ENCODE measurements around the gene ADCYAP1R1.

Gene ADCYAP1R1

DNA sequence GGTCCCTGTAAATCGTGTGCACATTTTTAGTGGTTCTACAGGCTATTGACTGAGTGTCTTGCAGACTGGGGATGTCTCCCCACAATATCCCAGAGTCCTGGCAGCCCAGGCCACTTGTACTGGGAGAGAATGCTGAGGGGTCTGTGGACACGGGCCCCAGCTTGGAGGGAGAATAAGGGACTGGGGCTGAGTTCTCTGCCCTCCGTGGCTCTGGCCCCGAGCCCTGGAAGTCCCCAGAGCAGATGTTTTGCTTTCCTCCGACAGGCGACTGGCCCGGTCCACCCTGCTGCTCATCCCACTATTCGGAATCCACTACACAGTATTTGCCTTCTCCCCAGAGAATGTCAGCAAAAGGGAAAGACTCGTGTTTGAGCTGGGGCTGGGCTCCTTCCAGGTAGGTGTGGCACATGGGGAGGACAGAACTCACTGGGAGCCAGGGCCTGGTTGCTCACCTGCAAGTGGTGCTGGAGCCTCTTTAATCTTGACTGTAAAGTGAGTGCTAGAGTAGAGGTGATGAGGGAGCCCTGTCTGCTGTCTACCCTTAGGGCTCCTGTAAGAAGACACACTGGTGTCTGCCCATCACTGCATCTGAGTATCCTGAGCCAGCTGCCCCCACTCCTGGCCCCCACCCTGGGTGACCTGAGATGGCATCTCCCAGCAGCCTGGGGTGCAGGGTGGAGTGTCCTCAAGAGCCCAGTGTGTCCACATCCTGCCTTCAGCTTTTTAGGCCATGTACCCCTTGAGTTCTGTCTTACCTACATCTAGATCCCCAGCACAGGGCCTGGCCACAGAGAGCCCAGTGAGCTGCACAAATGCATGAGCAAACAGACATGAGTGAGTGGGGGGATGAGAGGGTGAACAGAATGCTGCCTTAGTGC is 51.1 kb downstream of the ADCYAP1R1 start:
- Histone ChIP-seq H3K9me3 (replicated peaks; ENCODE audit: low read length) (no peaks in the 10 kb centered on the region), H3K36me3 (ENCODE audit: insufficient read depth, low read length) (no peaks in the 10 kb centered on the region), H3K4me2 (ENCODE audit: low read length) (no peak overlapping the region), H3K27me3 (ENCODE audit: control insufficient read depth, insufficient read depth, low read length) (peaks cover 5% of the 10 kb centered on the region), H3K4me3 (ENCODE audit: low read length) (no peak overlapping the region), H3K9ac (ENCODE audit: low read depth, low read length) (no peak overlapping the region), H3K4me1 (ENCODE audit: control insufficient read depth, insufficient read depth, low read length) (no peaks in the 10 kb centered on the region)

DNA sequence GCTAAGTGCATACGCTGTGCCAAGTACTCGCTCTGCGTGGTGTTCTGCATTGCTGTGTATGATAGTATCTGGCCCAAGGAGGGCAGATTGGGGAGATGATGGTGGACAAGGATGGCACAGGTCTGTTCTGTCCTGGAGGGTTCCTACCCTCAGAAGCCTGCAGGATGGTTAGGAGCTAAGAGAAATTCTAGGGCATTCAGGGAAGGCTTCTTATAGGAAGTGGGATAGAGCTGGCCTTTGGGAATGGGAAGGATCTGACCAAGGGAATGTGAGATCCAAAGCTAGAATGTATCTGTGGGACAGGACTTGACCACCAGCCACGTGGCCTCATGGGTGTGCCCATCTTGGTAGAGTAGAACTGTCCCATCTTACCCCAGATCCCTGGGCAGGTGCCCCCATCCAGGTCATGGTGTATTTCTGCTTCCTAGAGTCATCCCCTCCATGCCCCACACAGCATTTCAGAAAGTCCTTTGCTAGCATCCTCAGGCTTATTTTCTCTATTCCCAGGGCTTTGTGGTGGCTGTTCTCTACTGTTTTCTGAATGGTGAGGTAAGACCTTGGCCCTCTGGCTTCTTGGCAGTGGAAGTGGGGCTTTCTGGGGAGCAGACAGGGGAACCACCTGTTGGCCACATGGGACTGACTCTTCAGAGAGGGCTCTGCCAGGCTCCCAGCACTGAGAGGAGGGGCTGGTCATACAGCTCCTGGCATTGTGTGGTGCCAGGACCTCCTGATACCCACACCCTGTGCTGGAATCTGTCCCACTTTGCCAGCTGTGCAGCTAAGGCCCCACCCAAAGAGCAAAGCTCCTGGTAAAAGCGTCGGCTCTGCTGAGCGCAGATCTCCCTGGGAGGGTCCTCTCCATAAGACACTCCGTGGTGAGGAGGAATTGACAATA is 52.5 kb downstream of the ADCYAP1R1 start:
- Histone ChIP-seq H3K36me3 (ENCODE audit: insufficient read depth, low read length) (no peaks in the 10 kb centered on the region), H3K9ac (ENCODE audit: low read depth, low read length) (no peak overlapping the region), H3K9me3 (replicated peaks; ENCODE audit: low read length) (no peaks in the 10 kb centered on the region), H3K4me2 (ENCODE audit: low read length) (no peak overlapping the region), H3K4me1 (ENCODE audit: control insufficient read depth, insufficient read depth, low read length) (no peaks in the 10 kb centered on the region), H3K27me3 (ENCODE audit: control insufficient read depth, insufficient read depth, low read length) (peaks cover 5% of the 10 kb centered on the region), H3K4me3 (ENCODE audit: low read length) (no peak overlapping the region)

DNA sequence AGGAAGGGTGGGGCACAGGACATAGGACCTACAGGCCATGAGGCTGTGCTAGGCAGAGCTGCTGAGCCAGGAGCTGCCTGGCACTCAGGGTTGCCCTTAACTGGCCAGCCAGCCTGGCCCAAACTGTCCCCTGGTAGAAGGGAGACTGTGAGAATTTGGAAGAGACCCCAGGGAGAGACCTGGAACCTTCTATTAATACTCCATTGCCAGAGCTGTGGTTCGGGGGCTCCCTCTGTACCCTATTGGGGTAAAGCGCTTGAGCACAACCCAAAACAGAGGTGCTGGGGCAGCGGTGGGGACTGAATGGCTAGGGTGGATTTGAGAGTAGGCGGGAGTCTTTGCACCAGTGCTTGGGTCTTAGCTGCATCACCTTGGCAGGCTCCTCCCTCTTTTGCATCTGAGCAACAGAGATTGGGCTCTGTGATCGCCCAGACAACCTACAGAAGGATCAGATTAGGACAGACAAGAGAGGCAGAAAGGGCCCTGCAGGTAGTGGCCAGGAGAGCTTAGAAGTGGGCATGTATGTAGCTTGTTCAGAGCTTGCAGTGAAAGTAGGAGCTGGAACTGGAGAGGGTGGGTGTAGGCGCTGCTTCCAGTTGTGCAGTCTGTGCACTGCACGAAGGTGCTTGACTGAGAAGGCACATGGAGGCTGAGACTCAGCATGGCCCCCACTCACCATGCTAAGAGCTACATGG is 53.3 kb downstream of the ADCYAP1R1 start:
- Histone ChIP-seq H3K27me3 (ENCODE audit: control insufficient read depth, insufficient read depth, low read length) (peaks cover 5% of the 10 kb centered on the region), H3K4me2 (ENCODE audit: low read length) (no peak overlapping the region)

DNA sequence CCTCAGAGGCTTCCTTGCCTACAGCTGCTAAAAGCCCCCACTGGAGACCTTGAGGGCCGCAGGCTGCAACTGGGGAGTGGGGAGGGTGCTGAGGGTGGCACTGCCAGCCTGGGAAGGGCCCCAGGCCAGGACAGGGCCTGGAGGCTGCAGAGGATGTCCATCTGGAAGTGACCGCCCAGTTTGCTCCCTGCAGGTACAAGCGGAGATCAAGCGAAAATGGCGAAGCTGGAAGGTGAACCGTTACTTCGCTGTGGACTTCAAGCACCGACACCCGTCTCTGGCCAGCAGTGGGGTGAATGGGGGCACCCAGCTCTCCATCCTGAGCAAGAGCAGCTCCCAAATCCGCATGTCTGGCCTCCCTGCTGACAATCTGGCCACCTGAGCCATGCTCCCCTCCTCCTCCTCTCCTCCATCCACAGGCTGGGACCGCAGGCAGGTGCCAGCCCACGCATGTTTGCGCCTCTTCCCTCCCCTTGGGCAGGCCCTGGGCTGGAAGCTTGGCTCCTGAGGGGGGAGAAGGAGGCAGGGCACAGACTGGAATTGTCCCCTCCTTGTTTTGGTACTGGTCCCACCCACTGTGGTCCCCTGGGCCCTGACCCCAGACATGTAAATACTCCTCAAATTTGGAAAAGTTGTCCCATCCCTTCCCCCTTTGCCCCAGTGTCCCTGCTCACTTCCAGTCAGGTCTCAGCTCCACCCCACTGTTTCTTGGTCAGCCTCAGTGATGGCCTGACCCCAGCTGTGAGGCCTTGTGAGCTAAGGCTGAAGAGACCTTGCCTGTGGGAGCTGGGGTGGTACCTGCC is 54.4 kb downstream of the ADCYAP1R1 start:
- Histone ChIP-seq H3K36me3 (ENCODE audit: insufficient read depth, low read length) (no peaks in the 10 kb centered on the region), H3K4me3 (ENCODE audit: low read length) (no peak overlapping the region), H3K9ac (ENCODE audit: low read depth, low read length) (no peak overlapping the region), H3K9me3 (replicated peaks; ENCODE audit: low read length) (no peaks in the 10 kb centered on the region), H3K27me3 (ENCODE audit: control insufficient read depth, insufficient read depth, low read length) (peaks cover 5% of the 10 kb centered on the region), H3K4me2 (ENCODE audit: low read length) (no peak overlapping the region), H3K4me1 (ENCODE audit: control insufficient read depth, insufficient read depth, low read length) (no peaks in the 10 kb centered on the region)

More for the DNA sequence above, 53.3 kb downstream of the ADCYAP1R1 start:
- no peaks in the 10 kb centered on the region for H3K4me1 ChIP-seq (ENCODE audit: control insufficient read depth, insufficient read depth, low read length)
- no peak overlapping the region for H3K4me3 ChIP-seq (ENCODE audit: low read length)
- no peaks in the 10 kb centered on the region for H3K9me3 ChIP-seq (replicated peaks; ENCODE audit: low read length)
- H3K9ac ChIP-seq (ENCODE audit: low read depth, low read length): no peak overlapping the region
- no peaks in the 10 kb centered on the region for H3K36me3 ChIP-seq (ENCODE audit: insufficient read depth, low read length)

DNA sequence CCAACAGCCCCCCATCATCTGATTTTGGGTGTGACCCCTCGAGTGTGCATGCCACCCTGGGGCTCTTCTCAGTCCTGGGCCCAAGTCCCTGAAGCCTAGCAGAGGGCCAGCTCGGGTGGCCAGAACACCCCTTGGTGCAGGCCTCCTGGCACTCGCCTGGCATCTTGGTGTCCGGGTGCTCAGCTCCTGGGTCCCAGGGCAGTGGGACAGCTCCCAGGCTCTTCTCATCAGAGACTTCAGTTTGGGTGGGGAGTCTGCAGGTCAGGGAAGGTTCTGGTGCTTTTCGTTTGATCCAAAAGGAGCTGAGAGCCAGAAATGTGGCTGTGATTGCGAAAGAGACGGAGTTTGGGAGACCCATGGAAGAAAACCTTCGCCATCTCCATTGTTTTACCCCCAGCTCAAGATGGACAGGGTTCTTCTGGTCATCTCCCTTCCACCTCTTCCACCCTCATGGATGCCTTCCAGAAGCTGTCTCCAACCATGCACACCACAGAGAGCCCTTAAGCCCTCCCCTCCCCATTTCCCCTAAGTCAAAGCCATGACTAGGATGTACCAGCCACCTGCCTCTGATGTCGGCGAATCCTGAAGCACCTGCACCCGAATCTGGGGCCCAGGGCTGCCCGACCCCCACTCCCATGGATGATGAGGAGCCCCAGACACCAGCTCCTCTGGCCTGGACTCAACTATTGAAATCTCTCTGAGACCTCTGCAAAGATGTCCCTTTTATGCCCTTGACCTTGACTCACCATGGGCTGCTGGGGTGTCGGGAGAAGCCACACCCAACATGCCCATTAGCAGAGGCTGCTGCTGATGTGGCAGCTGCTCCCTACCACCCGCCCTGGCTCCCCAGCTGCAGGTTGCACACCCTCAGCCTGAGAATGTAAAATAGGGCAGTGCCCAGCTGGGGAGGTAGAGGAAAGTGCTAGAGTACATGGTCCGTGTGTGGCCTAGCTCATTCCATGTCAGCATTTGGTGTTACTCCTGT is 55.3 kb downstream of the ADCYAP1R1 start:
- H3K4me2 ChIP-seq (ENCODE audit: low read length): no peak overlapping the region
- peaks cover 5% of the 10 kb centered on the region for H3K27me3 ChIP-seq (ENCODE audit: control insufficient read depth, insufficient read depth, low read length)
- no peak overlapping the region for H3K4me3 ChIP-seq (ENCODE audit: low read length)
- H3K36me3 ChIP-seq (ENCODE audit: insufficient read depth, low read length): no peaks in the 10 kb centered on the region
- H3K9ac ChIP-seq (ENCODE audit: low read depth, low read length): no peak overlapping the region
- H3K9me3 ChIP-seq (replicated peaks; ENCODE audit: low read length): no peaks in the 10 kb centered on the region
- no peaks in the 10 kb centered on the region for H3K4me1 ChIP-seq (ENCODE audit: control insufficient read depth, insufficient read depth, low read length)

DNA sequence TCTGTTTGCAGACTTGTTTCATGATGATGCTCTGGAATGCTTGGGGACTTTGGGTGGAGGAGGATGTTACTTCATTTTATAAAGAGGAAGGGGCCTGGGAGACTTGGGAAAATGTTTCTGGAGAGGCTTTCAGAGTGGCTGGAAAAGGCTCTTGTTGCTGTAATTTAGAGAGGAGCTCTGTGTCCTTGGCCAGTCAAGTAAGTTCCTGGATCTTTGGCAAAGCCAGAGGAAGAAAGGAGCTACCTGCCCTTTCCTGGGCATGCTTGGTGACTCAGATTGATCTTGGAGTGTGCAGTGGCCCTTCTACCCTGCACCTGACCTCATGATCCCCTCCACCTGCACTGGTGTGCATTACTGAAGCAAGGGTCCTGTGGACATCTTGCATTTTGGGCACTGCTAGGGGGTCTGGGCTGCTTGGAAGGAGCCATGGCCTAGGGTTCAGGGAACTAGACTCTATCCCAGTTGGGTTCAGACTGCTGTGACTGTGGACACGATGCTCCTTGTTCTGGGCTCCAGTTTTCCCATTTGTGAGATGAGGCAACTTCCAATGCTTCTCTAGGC is 56.1 kb downstream of the ADCYAP1R1 start:
- Histone ChIP-seq H3K9me3 (replicated peaks; ENCODE audit: low read length) (no peaks in the 10 kb centered on the region), H3K4me2 (ENCODE audit: low read length) (no peak overlapping the region), H3K4me3 (ENCODE audit: low read length) (no peak overlapping the region), H3K27me3 (ENCODE audit: control insufficient read depth, insufficient read depth, low read length) (no peaks in the 10 kb centered on the region), H3K9ac (ENCODE audit: low read depth, low read length) (no peak overlapping the region), H3K36me3 (ENCODE audit: insufficient read depth, low read length) (no peaks in the 10 kb centered on the region), H3K4me1 (ENCODE audit: control insufficient read depth, insufficient read depth, low read length) (no peaks in the 10 kb centered on the region)

DNA sequence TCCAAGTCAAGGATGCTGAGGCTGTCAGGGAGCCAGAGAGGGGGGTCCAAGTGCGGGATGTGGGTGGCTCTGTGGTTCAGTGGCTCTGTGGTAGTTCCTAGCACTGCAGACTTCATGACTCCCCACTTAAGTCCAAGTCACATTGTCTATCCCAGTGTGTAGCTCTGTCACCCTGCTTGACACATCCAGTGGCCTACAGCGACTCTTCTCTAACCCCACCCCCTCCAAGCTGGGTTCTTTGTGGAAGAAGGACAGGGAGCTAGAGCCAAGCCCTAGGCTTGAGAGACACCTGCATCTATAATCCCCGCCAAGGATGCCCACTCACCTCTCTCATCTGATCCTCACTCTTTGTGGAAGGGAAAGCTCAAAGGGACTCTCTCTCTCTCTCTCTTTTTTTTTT is 57.6 kb downstream of the ADCYAP1R1 start:
- H3K36me3 ChIP-seq (ENCODE audit: insufficient read depth, low read length): no peaks in the 10 kb centered on the region
- no peak overlapping the region for H3K9ac ChIP-seq (ENCODE audit: low read depth, low read length)
- no peaks in the 10 kb centered on the region for H3K27me3 ChIP-seq (ENCODE audit: control insufficient read depth, insufficient read depth, low read length)
- H3K4me1 ChIP-seq (ENCODE audit: control insufficient read depth, insufficient read depth, low read length): no peaks in the 10 kb centered on the region
- no peak overlapping the region for H3K4me2 ChIP-seq (ENCODE audit: low read length)
- no peak overlapping the region for H3K4me3 ChIP-seq (ENCODE audit: low read length)
- H3K9me3 ChIP-seq (replicated peaks; ENCODE audit: low read length): no peaks in the 10 kb centered on the region

DNA sequence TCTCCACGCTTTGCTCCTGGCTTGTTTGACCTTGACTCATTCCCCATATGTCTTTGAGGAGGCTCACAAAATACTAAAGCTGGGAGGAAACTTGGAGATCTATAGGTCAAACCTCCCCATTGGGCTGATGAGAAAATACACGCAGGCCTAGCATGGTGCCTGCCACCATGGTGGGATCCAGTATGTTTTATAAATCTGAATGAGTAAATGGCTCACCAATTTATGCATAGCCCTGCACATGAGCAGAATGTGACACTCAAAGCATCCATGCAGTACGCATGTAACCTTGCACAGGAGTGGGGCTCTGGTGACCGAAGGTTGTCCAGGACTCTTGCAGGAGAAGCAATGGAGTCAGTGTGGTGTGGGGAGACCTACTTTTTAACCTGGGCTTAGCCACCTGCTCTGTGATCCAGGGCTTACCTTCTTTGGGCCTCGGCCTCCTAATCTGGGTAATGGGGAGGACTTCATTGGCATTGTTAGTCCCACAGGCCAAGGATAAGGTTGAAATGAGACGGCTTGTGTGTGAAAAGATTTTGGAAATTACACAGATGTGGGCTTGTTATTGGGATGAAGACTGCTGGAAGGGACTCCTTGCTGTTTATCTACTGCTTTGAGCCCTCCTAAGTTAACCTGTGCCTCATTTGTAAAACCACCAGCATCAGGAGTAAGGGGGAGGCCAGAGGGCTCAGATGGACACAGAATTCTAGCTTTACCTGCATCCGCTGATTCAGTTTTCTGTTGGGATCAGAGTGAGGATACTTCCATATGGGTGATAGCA is 58.4 kb downstream of the ADCYAP1R1 start:
- Histone ChIP-seq H3K4me3 (ENCODE audit: low read length) (no peak overlapping the region), H3K9me3 (replicated peaks; ENCODE audit: low read length) (no peaks in the 10 kb centered on the region), H3K4me2 (ENCODE audit: low read length) (no peak overlapping the region), H3K9ac (ENCODE audit: low read depth, low read length) (no peak overlapping the region), H3K36me3 (ENCODE audit: insufficient read depth, low read length) (no peaks in the 10 kb centered on the region), H3K27me3 (ENCODE audit: control insufficient read depth, insufficient read depth, low read length) (no peaks in the 10 kb centered on the region), H3K4me1 (ENCODE audit: control insufficient read depth, insufficient read depth, low read length) (no peaks in the 10 kb centered on the region)

DNA sequence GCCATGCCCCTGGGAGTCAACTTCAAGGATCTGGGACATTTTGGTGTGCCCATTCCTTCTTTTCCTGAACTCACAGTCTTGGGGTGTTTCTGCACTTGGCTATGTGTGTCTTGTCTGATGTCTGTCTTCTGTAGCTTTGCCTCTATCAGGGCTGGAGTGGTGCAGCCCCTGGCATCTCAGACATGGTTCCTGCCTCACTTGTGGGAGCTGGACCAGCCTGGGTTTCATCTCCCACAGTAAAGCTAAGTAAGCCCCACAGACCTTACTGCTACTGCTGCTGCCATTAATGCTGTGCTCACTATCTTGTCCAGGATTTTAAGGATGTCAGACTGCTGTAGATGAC is 59.0 kb downstream of the ADCYAP1R1 start:
- Histone ChIP-seq H3K4me3 (ENCODE audit: low read length) (no peak overlapping the region), H3K36me3 (ENCODE audit: insufficient read depth, low read length) (no peaks in the 10 kb centered on the region), H3K27me3 (ENCODE audit: control insufficient read depth, insufficient read depth, low read length) (no peaks in the 10 kb centered on the region), H3K9ac (ENCODE audit: low read depth, low read length) (no peak overlapping the region), H3K4me2 (ENCODE audit: low read length) (no peak overlapping the region), H3K9me3 (replicated peaks; ENCODE audit: low read length) (no peaks in the 10 kb centered on the region), H3K4me1 (ENCODE audit: control insufficient read depth, insufficient read depth, low read length) (no peaks in the 10 kb centered on the region)

Data from skeletal muscle satellite cell (primary cell).